A549 (cell line): ENCODE measurements around the gene MVP.
"Not testable (repeated sequence)": the region's sequence is repeated elsewhere in the genome, so short reads cannot be mapped to it uniquely, and the experiment has no call there.

Source experiments
- TF ChIP-seq, protein P1 (sequence below): fragments of >200 bp; sonication (Bioruptor Twin); formaldehyde crosslinking; IDR thresholded peaks from 3 replicates; pipeline ENCODE4 v1.5.1; 2016
- TF ChIP-seq, protein P2 (sequence below): fragments of 250-450 bp; sonication (Bioruptor Pico); IDR thresholded peaks from 2 replicates; pipeline ENCODE4 v1.5.0; 2021; ENCODE audit warnings: mild to moderate bottlenecking, moderate library complexity, borderline replicate concordance

DNA sequence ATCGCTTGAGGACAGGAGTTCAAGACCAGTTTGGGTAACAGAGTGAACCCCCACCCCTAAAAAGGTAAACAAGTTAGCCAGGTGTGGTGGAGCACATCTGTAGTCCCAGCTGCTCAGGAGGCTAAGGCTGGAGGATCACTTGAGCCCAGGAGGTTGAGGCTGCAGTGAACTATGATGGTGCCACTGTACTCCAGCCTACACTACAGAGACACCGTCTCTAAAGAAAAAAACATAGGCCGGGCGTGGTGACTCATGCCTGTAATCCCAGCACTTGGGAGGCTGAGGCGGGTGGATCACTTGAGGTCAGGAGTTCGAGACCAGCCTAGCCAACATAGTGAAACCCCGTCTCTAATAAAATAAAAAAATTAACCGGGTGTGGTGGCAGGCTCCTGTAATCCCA is 48.8 kb downstream of the MVP start:
- TF ChIP-seq, protein P1, sequence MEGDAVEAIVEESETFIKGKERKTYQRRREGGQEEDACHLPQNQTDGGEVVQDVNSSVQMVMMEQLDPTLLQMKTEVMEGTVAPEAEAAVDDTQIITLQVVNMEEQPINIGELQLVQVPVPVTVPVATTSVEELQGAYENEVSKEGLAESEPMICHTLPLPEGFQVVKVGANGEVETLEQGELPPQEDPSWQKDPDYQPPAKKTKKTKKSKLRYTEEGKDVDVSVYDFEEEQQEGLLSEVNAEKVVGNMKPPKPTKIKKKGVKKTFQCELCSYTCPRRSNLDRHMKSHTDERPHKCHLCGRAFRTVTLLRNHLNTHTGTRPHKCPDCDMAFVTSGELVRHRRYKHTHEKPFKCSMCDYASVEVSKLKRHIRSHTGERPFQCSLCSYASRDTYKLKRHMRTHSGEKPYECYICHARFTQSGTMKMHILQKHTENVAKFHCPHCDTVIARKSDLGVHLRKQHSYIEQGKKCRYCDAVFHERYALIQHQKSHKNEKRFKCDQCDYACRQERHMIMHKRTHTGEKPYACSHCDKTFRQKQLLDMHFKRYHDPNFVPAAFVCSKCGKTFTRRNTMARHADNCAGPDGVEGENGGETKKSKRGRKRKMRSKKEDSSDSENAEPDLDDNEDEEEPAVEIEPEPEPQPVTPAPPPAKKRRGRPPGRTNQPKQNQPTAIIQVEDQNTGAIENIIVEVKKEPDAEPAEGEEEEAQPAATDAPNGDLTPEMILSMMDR, result not testable (repeated sequence)
- TF ChIP-seq, protein P2, sequence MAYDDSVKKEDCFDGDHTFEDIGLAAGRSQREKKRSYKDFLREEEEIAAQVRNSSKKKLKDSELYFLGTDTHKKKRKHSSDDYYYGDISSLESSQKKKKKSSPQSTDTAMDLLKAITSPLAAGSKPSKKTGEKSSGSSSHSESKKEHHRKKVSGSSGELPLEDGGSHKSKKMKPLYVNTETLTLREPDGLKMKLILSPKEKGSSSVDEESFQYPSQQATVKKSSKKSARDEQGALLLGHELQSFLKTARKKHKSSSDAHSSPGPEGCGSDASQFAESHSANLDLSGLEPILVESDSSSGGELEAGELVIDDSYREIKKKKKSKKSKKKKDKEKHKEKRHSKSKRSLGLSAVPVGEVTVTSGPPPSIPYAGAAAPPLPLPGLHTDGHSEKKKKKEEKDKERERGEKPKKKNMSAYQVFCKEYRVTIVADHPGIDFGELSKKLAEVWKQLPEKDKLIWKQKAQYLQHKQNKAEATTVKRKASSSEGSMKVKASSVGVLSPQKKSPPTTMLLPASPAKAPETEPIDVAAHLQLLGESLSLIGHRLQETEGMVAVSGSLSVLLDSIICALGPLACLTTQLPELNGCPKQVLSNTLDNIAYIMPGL, result not testable (repeated sequence)
